HK-2 (cell line): Measurements from ENCODE around the gene MAPK7.

Source experiments
- DNase-seq: peaks from one replicate; pipeline ENCODE4 v3.0.0-alpha.2; 2018; ENCODE audit not compliant: unreplicated experiment

Gene MAPK7

GRCh38 chr17:19363460-19364035 lies 14.8 kb upstream of the MAPK7 start:
- no peak for DNase-seq

- DNase-seq, result no peak
These were observed 13.4 kb upstream of the MAPK7 start for GRCh38 chr17:19364699-19365498.

GRCh38 chr17:19365499-19365817 lies 12.8 kb upstream of the MAPK7 start:
- DNase-seq, result no peak

GRCh38 chr17:19365833-19366636 lies 12.3 kb upstream of the MAPK7 start:
- DNase-seq, result no peak

- no peak for DNase-seq
These were observed 11.7 kb upstream of the MAPK7 start for GRCh38 chr17:19366637-19366972.

- DNase-seq, result no peak
These were observed 10.1 kb upstream of the MAPK7 start for GRCh38 chr17:19368229-19368628.

GRCh38 chr17:19369107-19369778 lies 9.1 kb upstream of the MAPK7 start:
- DNase-seq, result no peak

- no peak for DNase-seq
These were observed 8.3 kb upstream of the MAPK7 start for GRCh38 chr17:19369846-19370492.

- no peak for DNase-seq
These were observed 7.8 kb upstream of the MAPK7 start for GRCh38 chr17:19370493-19370960.

GRCh38 chr17:19371259-19372010 lies 6.9 kb upstream of the MAPK7 start:
- no peak for DNase-seq

- no peak for DNase-seq
These were observed 6.3 kb upstream of the MAPK7 start for GRCh38 chr17:19372011-19372370.

GRCh38 chr17:19372439-19372838 lies 5.9 kb upstream of the MAPK7 start:
- no peak for DNase-seq

- no peak for DNase-seq
These were observed 5.3 kb upstream of the MAPK7 start for GRCh38 chr17:19372866-19373504.

GRCh38 chr17:19374136-19374535 lies 4.2 kb upstream of the MAPK7 start:
- no peak for DNase-seq

GRCh38 chr17:19375732-19376131 lies 2.6 kb upstream of the MAPK7 start:
- DNase-seq, result no peak

- no peak for DNase-seq
These were observed 1.5 kb upstream of the MAPK7 start for GRCh38 chr17:19376811-19377210.

- peak; percentile 99 for DNase-seq
These were observed 489 bp upstream of the MAPK7 start for GRCh38 chr17:19377602-19378415.

- DNase-seq, result no peak
These were observed 1.2 kb downstream of the MAPK7 start for GRCh38 chr17:19379361-19380065.
